GM23338 (cell line): Measurements from ENCODE around the gene RPS5. TPM values are rescaled to one million over a fixed set of nuclear protein-coding genes. Genes with fewer than 3 reads are reported as not detected.

ENCODE experiments used
- ATAC-seq: fragments of 200-7000 bp; cut with Tn5 transposase; 3 replicates; pipeline ENCODE4 v1.9.1; 2020
- DNase-seq: peaks from one replicate; pipeline ENCODE4 v3.0.0-alpha.2; 2015; ENCODE audit warnings: low spot score
- H2AFZ ChIP-seq: fragments of 200-600 bp; sonication (generic); 2 replicates; pipeline ENCODE4 v1.8.0; 2016; ENCODE audit warnings: antibody characterized with exemption, mild to moderate bottlenecking, moderate library complexity
- H3F3A ChIP-seq: fragments of 200-600 bp; sonication (generic); replicated peaks from 2 replicates; pipeline ENCODE4 v1.8.0; 2017; ENCODE audit warnings: antibody characterized with exemption, mixed run types, low read depth
- H3K27ac ChIP-seq: fragments of 200-600 bp; sonication (generic); 2 replicates; pipeline ENCODE4 v1.6.1; 2016; ENCODE audit warnings: low read depth
- H3K27me3 ChIP-seq: fragments of 200-600 bp; sonication (generic); 2 replicates; pipeline ENCODE4 v1.8.0; 2016; ENCODE audit warnings: mild to moderate bottlenecking, mixed run types, moderate library complexity; ENCODE audit not compliant: insufficient read depth
- H3K36me3 ChIP-seq: fragments of 200-600 bp; sonication (generic); 2 replicates; pipeline ENCODE4 v1.8.0; 2016; ENCODE audit warnings: mild to moderate bottlenecking; ENCODE audit not compliant: insufficient read depth
- H3K4me1 ChIP-seq: fragments of 200-600 bp; sonication (generic); 2 replicates; pipeline ENCODE4 v1.8.0; 2016; ENCODE audit warnings: mild to moderate bottlenecking, moderate library complexity; ENCODE audit not compliant: insufficient read depth
- H3K4me2 ChIP-seq: fragments of 200-600 bp; sonication (generic); 2 replicates; pipeline ENCODE4 v1.7.1; 2017; ENCODE audit warnings: mixed run types
- H3K4me3 ChIP-seq: fragments of 200-600 bp; sonication (generic); 2 replicates; pipeline ENCODE4 v1.6.1; 2016; ENCODE audit warnings: mixed run types
- H3K79me2 ChIP-seq: fragments of 200-600 bp; sonication (generic); replicated peaks from 2 replicates; pipeline ENCODE4 v1.8.0; 2017; ENCODE audit warnings: mild to moderate bottlenecking; ENCODE audit not compliant: insufficient read depth
- H3K9me2 ChIP-seq: fragments of 200-600 bp; sonication (generic); 2 replicates; pipeline ENCODE4 v1.8.0; 2017; ENCODE audit not compliant: insufficient read depth
- H4K20me1 ChIP-seq: fragments of 200-600 bp; sonication (generic); replicated peaks from 2 replicates; pipeline ENCODE4 v1.8.0; 2017; ENCODE audit warnings: mild to moderate bottlenecking; ENCODE audit not compliant: insufficient read depth
- H3K27ac Mint-ChIP-seq: 2 replicates; pipeline ENCODE4 v1.8.0; 2020; ENCODE audit warnings: inconsistent platforms, mild to moderate bottlenecking, moderate library complexity, mixed read lengths
- H3K27me3 Mint-ChIP-seq: 3 replicates; pipeline ENCODE4 v1.8.0; 2022; ENCODE audit warnings: low read depth, mild to moderate bottlenecking, moderate library complexity, mixed read lengths, inconsistent platforms; ENCODE audit not compliant: insufficient read depth, poor library complexity
- H3K36me3 Mint-ChIP-seq: 3 replicates; pipeline ENCODE4 v1.8.0; 2021; ENCODE audit warnings: low read depth, mild to moderate bottlenecking, inconsistent platforms, moderate library complexity, mixed read lengths
- H3K4me1 Mint-ChIP-seq: 3 replicates; pipeline ENCODE4 v1.8.0; 2020; ENCODE audit warnings: mild to moderate bottlenecking, inconsistent platforms, mixed read lengths
- H3K4me3 Mint-ChIP-seq: 3 replicates; pipeline ENCODE4 v1.8.0; 2021; ENCODE audit warnings: moderate library complexity, mild to moderate bottlenecking, inconsistent platforms, mixed read lengths
- H3K9me3 Mint-ChIP-seq: 3 replicates; pipeline ENCODE4 v1.8.0; 2020; ENCODE audit warnings: moderate library complexity, mild to moderate bottlenecking, inconsistent platforms, mixed read lengths
- CREB1 ChIP-seq: fragments of 250-450 bp; sonication (Bioruptor Pico); IDR thresholded peaks from 2 replicates; pipeline ENCODE4 v1.5.0; 2020; ENCODE audit warnings: low read depth, mild to moderate bottlenecking, moderate library complexity
- JUNB ChIP-seq: IDR thresholded peaks from one replicate; pipeline ENCODE4 v1.6.1; 2016; ENCODE audit warnings: antibody characterized with exemption; ENCODE audit not compliant: unreplicated experiment
- polyA plus RNA-seq: library from polyadenylated mRNA; unstranded; fragments of >200 nt; fragmentation: Nextera tagmentation; extraction: Ambion mirVana; gene quantifications from 2 replicates; pipeline ENCODE4 v1.2.1, GENCODE V29; 2016
- total RNA-seq: library from RNA; depleted of rRNA; stranded (reverse); fragments of >200 nt; shearing (Covaris generic); gene quantifications from 2 replicates; pipeline ENCODE4 v1.2.3, GENCODE V29; 2014
- TF ChIP-seq, protein P1 (sequence below), 2 experiments: fragments of 200-600 bp in 1 of 2; sonication (generic) in 1 of 2; conservative IDR thresholded peaks; 2 replicates each; pipeline versions ENCODE4 v1.5.1 to v1.6.1; 2016 to 2017; ENCODE audit warnings: antibody characterized with exemption in 2 of 2, low read depth in 2 of 2, mild to moderate bottlenecking in 2 of 2, moderate library complexity in 1 of 2

RPS5 gene
- total and polyA plus RNA-seq, 2 experiments from 2014 or later = 734 to 2,111 TPM

DNA sequence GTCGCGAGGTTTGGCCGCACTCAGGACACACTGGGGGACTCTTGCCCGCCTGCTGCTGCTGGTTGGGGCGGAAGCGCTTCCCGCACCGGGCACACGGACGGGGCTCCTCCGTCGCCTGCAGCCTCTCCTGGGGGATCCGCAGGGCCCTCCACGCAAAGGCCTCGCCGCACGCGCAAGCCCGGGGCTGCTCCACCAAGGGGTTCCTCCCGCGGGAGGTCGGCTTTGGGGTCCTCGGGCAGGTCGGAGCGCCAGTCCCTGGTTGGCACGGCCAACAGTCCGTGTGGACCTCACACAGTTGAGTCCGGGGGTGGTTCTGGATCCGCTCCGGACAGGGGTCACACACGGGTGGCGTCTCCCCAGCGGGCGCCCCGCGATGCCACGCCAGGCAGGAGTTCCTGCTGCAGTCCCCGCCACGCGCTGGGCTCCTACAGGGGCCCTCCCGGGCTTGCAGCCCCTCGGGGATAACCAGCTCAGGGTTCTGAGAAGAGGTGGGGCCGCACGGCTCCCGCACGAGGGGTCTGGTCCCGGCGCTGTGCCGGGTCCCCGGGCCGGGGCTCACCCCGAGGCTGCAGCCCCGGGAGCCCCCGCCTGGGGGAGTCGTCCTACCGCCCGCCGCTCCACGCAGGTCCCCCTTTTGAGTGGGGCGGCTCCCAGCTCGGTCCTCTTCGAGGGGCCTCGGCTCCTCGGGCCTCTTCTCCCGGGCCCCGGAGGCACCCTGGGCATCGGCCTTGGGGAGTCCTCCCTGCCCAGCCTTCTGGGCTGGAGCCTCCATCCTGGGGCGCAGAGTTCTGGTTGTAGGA is 18.3 kb upstream of the RPS5 start:
- peak; percentile 37 for ATAC-seq
- TF ChIP-seq CREB1 (CRISPR knock-in tag) = no peak
- TF ChIP-seq, protein P1, sequence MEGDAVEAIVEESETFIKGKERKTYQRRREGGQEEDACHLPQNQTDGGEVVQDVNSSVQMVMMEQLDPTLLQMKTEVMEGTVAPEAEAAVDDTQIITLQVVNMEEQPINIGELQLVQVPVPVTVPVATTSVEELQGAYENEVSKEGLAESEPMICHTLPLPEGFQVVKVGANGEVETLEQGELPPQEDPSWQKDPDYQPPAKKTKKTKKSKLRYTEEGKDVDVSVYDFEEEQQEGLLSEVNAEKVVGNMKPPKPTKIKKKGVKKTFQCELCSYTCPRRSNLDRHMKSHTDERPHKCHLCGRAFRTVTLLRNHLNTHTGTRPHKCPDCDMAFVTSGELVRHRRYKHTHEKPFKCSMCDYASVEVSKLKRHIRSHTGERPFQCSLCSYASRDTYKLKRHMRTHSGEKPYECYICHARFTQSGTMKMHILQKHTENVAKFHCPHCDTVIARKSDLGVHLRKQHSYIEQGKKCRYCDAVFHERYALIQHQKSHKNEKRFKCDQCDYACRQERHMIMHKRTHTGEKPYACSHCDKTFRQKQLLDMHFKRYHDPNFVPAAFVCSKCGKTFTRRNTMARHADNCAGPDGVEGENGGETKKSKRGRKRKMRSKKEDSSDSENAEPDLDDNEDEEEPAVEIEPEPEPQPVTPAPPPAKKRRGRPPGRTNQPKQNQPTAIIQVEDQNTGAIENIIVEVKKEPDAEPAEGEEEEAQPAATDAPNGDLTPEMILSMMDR (conservative IDR thresholded peaks at IDR 0.05; ENCODE audit: low read depth in 2 of 2) = peak; percentile 16 to 18; a peak in 2 of 4 replicates
- Histone ChIP-seq H3F3A (peaks cover 4% of the 10 kb centered on the region; the same call in 1 of the 2 replicates), H3K4me2 (no peak overlapping the region), H2AFZ (no peak overlapping the region), H3K27me3 (no peaks in the 10 kb centered on the region), H3K4me3 (no peak overlapping the region), H3K4me1 (no peaks in the 10 kb centered on the region), H3K27ac (no peak overlapping the region), H3K79me2 (no peaks in the 10 kb centered on the region), H3K36me3 (no peaks in the 10 kb centered on the region), H4K20me1 (no peaks in the 10 kb centered on the region), H3K9me2 (no peaks in the 10 kb centered on the region)
- H3K9me3 Mint-ChIP-seq = no peaks in the 10 kb centered on the region
- H3K4me3 Mint-ChIP-seq = no peak overlapping the region
- H3K36me3 Mint-ChIP-seq = peaks cover 3% of the 10 kb centered on the region; the same call in 1 of the 3 replicates
- H3K4me1 Mint-ChIP-seq = no peaks in the 10 kb centered on the region
- peak; percentile 42 for DNase-seq
- peaks cover 4% of the 10 kb centered on the region for H3K27me3 Mint-ChIP-seq
- H3K27ac Mint-ChIP-seq = no peak overlapping the region

- Histone ChIP-seq H2AFZ (no peak overlapping the region), H3K27me3 (no peaks in the 10 kb centered on the region), H3F3A (0 out of 2 replicates have a peak, but pooled peaks cover under 1% of the 10 kb centered on the region), H3K36me3 (no peaks in the 10 kb centered on the region), H3K79me2 (no peaks in the 10 kb centered on the region), H3K9me2 (no peaks in the 10 kb centered on the region), H3K4me1 (no peaks in the 10 kb centered on the region), H3K4me2 (no peak overlapping the region), H3K4me3 (no peak overlapping the region), H4K20me1 (no peaks in the 10 kb centered on the region), H3K27ac (no peak overlapping the region)
- DNase-seq = peak; percentile 64
- Mint-ChIP-seq H3K4me3 (no peak overlapping the region), H3K36me3 (no peaks in the 10 kb centered on the region), H3K27me3 (peaks cover 4% of the 10 kb centered on the region), H3K9me3 (no peaks in the 10 kb centered on the region), H3K27ac (no peak overlapping the region), H3K4me1 (no peaks in the 10 kb centered on the region)
- no peak for TF ChIP-seq JUNB
- TF ChIP-seq, protein P1 (conservative IDR thresholded peaks at IDR 0.05; ENCODE audit: low read depth in 2 of 2) = peak; percentile 49
- no peak; the same call in 1 of the 3 replicates for ATAC-seq
Measured at GRCh38 chr19:58372311-58373133, 14.5 kb upstream of the RPS5 start.
